GM13976 (cell line): ENCODE data around the gene ADGRE2.
"Not testable (repeated sequence)": the region's sequence is repeated elsewhere in the genome, so short reads cannot be mapped to it uniquely, and the experiment has no call there.

Experiments used
- DNase-seq: peaks from one replicate; pipeline ENCODE4 v3.0.0; 2012; ENCODE audit warnings: low spot score
- CTCF ChIP-seq: IDR thresholded peaks from 2 replicates; pipeline ENCODE4 v1.5.1; 2012; ENCODE audit warnings: borderline replicate concordance, mild to moderate bottlenecking; ENCODE audit not compliant: insufficient read depth; ENCODE audit errors: extremely low read depth, missing control alignments, control extremely low read depth
- in situ Hi-C: fragments of 300-500 bp; cut with MboI; formaldehyde crosslinking; loops from one replicate; pipeline ENCODE4 v1.12.0; 2022; ENCODE audit warnings: low sequenced_read_pairs, mixed read lengths, inconsistent platforms; ENCODE audit not compliant: unreplicated experiment

The ADGRE2 gene

GRCh38 chr19:14804765-14805164 lies 26.4 kb upstream of the ADGRE2 start:
- in situ Hi-C loops = no loop called here
- no peak for TF ChIP-seq CTCF
- no peak for DNase-seq

GRCh38 chr19:14798760-14799159 lies 20.4 kb upstream of the ADGRE2 start:
- no peak for DNase-seq
- no peak for TF ChIP-seq CTCF
- in situ Hi-C loops = no loop called here

GRCh38 chr19:14796021-14796420 lies 17.7 kb upstream of the ADGRE2 start:
- no peak for DNase-seq
- in situ Hi-C loops = no loop called here

GRCh38 chr19:14795078-14795721 lies 16.8 kb upstream of the ADGRE2 start:
- TF ChIP-seq CTCF = no peak
- DNase-seq = no peak

More at GRCh38 chr19:14796021-14796420, 17.7 kb upstream of the ADGRE2 start:
- TF ChIP-seq CTCF = no peak

GRCh38 chr19:14792250-14792649 lies 13.9 kb upstream of the ADGRE2 start:
- DNase-seq, in situ Hi-C loops: not testable (repeated sequence)

More at GRCh38 chr19:14795078-14795721, 16.8 kb upstream of the ADGRE2 start:
- in situ Hi-C loops = no loop called here

- DNase-seq = peak; percentile 67
- TF ChIP-seq CTCF = peak; percentile 90
Measured at GRCh38 chr19:14786421-14786851, 8.1 kb upstream of the ADGRE2 start.

GRCh38 chr19:14785102-14785793 lies 6.9 kb upstream of the ADGRE2 start:
- peak; percentile 53 for DNase-seq
- in situ Hi-C loops = not testable (repeated sequence)

More at GRCh38 chr19:14786421-14786851, 8.1 kb upstream of the ADGRE2 start:
- in situ Hi-C loops = no loop called here

- in situ Hi-C loops = not testable (repeated sequence)
- DNase-seq = peak; percentile 75
Measured at GRCh38 chr19:14784730-14785101, 6.4 kb upstream of the ADGRE2 start.

- in situ Hi-C loops, DNase-seq: not testable (repeated sequence)
Measured at GRCh38 chr19:14783410-14783998, 5.1 kb upstream of the ADGRE2 start.
